Lung microvascular endothelial cell (primary cell): ENCODE measurements around the gene ALAD. TPM values are rescaled to one million over a fixed set of nuclear protein-coding genes. Genes with fewer than 3 reads are reported as not detected.
"Not testable (repeated sequence)": the region's sequence is repeated elsewhere in the genome, so short reads cannot be mapped to it uniquely, and the experiment has no call there.

Experiments
- DNase-seq, 2 donors: peaks; one replicate each; pipeline versions ENCODE4 v3.0.0 to v3.0.0-alpha.2; 2010; ENCODE audit warnings: low read depth in 2 of 2
- total RNA-seq: library from RNA; depleted of rRNA; stranded (reverse); fragments of >200 nt; gene quantifications from 2 replicates; pipeline ENCODE4 v1.2.1, GENCODE V29; 2014

The ALAD gene
- total RNA-seq, 1 donor from 2014 or later = 14.1 TPM

- DNase-seq = no peak
These were observed 1.4 kb downstream of the ALAD start for GRCh38 chr9:113399646-113400200.

GRCh38 chr9:113398796-113399195, 2.3 kb downstream of the ALAD start:
- DNase-seq = no peak

GRCh38 chr9:113397203-113397631, 3.9 kb downstream of the ALAD start:
- no peak for DNase-seq

- no peak for DNase-seq
These were observed 5.9 kb downstream of the ALAD start for GRCh38 chr9:113395000-113395861.

GRCh38 chr9:113393281-113393680, 7.8 kb downstream of the ALAD start:
- DNase-seq = no peak

- DNase-seq = no peak
These were observed 9.2 kb downstream of the ALAD start for GRCh38 chr9:113391917-113392316.

GRCh38 chr9:113390192-113390960, 10.7 kb downstream of the ALAD start:
- no peak for DNase-seq

- no peak for DNase-seq
These were observed 11.6 kb downstream of the ALAD start for GRCh38 chr9:113389451-113389850.

- DNase-seq = no peak
These were observed 12.3 kb downstream of the ALAD start for GRCh38 chr9:113388833-113389232.

GRCh38 chr9:113387560-113388230, 13.4 kb downstream of the ALAD start:
- no peak for DNase-seq

- DNase-seq = no peak
These were observed 14.3 kb downstream of the ALAD start for GRCh38 chr9:113386571-113387393.

GRCh38 chr9:113381909-113382411, 19.1 kb downstream of the ALAD start:
- no peak for DNase-seq

- not testable (repeated sequence) for DNase-seq
These were observed 19.6 kb downstream of the ALAD start for GRCh38 chr9:113381441-113381840.

GRCh38 chr9:113380869-113381378, 20.2 kb downstream of the ALAD start:
- DNase-seq = no peak

GRCh38 chr9:113379829-113380210, 21.3 kb downstream of the ALAD start:
- DNase-seq = not testable (repeated sequence)

GRCh38 chr9:113379094-113379828, 21.8 kb downstream of the ALAD start:
- not testable (repeated sequence) for DNase-seq

GRCh38 chr9:113376634-113377567, 24.2 kb downstream of the ALAD start, which contains the start of gene HDHD3:
TSS of gene HDHD3 (minus strand) at chr9:113376986. CDS start at chr9:113374354, 2,632 bp downstream.
- peak; percentile 63 to 70 for DNase-seq
